WTC11 (cell line): ENCODE results near the gene CD160.

Experiments
- JUN ChIP-seq: sonication (generic); formaldehyde crosslinking; IDR thresholded peaks from 2 replicates; pipeline ENCODE4 v1.8.0; 2023; ENCODE audit warnings: mild to moderate bottlenecking, missing genetic modification reagents
- TF ChIP-seq, protein P1 (sequence below): sonication (generic); formaldehyde crosslinking; IDR thresholded peaks from 2 replicates; pipeline ENCODE4 v1.8.1; 2023; ENCODE audit warnings: mild to moderate bottlenecking, moderate library complexity, missing genetic modification reagents
- TF ChIP-seq, protein P2 (sequence below): fragments of 200-600 bp; IDR thresholded peaks from 2 replicates; pipeline ENCODE4 v1.8.0; 2022; ENCODE audit warnings: antibody characterized with exemption

DNA sequence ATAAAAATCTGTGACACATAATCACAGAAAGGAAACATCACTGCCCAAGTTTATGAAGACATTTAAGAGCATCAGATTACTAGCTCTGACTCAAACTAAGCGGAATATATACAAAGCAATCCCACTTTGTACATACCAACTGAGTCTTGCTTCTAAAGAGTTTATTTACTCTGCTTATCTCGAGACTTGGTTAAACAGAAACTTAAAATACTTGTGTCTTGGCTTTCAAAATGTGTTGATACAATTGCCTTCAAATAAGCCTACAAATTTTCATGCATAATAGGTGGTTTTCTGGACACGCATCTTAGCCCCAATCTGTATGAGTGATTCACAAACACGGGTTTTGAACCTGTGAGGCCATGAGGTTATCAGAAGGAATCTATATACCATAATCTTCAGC is 21.0 kb downstream of the CD160 start:
- TF ChIP-seq, protein P1, sequence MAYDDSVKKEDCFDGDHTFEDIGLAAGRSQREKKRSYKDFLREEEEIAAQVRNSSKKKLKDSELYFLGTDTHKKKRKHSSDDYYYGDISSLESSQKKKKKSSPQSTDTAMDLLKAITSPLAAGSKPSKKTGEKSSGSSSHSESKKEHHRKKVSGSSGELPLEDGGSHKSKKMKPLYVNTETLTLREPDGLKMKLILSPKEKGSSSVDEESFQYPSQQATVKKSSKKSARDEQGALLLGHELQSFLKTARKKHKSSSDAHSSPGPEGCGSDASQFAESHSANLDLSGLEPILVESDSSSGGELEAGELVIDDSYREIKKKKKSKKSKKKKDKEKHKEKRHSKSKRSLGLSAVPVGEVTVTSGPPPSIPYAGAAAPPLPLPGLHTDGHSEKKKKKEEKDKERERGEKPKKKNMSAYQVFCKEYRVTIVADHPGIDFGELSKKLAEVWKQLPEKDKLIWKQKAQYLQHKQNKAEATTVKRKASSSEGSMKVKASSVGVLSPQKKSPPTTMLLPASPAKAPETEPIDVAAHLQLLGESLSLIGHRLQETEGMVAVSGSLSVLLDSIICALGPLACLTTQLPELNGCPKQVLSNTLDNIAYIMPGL (CRISPR knock-in tag), result no peak
- TF ChIP-seq, protein P2, sequence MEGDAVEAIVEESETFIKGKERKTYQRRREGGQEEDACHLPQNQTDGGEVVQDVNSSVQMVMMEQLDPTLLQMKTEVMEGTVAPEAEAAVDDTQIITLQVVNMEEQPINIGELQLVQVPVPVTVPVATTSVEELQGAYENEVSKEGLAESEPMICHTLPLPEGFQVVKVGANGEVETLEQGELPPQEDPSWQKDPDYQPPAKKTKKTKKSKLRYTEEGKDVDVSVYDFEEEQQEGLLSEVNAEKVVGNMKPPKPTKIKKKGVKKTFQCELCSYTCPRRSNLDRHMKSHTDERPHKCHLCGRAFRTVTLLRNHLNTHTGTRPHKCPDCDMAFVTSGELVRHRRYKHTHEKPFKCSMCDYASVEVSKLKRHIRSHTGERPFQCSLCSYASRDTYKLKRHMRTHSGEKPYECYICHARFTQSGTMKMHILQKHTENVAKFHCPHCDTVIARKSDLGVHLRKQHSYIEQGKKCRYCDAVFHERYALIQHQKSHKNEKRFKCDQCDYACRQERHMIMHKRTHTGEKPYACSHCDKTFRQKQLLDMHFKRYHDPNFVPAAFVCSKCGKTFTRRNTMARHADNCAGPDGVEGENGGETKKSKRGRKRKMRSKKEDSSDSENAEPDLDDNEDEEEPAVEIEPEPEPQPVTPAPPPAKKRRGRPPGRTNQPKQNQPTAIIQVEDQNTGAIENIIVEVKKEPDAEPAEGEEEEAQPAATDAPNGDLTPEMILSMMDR, result no peak
- no peak for TF ChIP-seq JUN (CRISPR knock-in tag)
